HG03060 (cell line): ENCODE data around the gene EPHB2.
"Not testable (repeated sequence)": the region's sequence is repeated elsewhere in the genome, so short reads cannot be mapped to it uniquely, and the experiment has no call there.

Experiments used
- ATAC-seq: cut with Tn5 transposase; IDR thresholded peaks from one replicate; pipeline ENCODE4 v1.9.1; 2021; ENCODE audit warnings: low read depth, moderate number of reproducible peaks; ENCODE audit not compliant: unreplicated experiment

EPHB2 gene

DNA sequence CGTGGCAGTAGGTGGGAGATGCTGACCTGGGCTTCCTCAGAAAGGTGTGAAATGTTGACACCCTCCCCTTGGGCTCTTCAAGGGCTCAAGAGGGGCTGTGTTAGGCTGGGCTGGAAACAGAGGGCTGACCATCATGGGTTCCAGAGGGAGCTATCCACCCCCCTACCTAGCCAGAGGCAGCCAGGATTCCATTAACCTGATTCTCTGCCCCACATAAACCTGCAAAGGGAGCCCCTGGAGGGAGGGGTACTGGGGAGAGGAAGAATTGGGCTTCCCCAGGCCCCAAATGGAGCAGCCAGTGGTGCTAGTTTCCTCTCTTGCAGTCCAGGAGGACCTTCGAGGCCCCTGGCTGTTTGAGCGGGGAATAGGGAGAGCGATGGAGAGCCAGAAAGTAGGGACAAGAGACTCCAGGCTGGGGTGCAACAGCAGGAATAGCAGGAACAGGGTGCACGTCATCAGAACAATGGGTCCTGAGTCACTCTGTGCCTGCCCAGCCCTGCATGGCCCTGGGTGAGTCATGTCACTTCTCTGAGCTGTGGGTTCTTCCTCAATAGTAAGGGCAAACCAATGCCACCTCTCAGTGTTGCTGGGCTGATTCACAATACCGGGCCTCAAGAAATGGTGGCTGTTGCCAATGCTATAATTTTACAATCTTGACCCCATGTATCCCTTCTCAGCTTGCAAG, 121.2 kb downstream of the EPHB2 start:
- ATAC-seq = no peak

DNA sequence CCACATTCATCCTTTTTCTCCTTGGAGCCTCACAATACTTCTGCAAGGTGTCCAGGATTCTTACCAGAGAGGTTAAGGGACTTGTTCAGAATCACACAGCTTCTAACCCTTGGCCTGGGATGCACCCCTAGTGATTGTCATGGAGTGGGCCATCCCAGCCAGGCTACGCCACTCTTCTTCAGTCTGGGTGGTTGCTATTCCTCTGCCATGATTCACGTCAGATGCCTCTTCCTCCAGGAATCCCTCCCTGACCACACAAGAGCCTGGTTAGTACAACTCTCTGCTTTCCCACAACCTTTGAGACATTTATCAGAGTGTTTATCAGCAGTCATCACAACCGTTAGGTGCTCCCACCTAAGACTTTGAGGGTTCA, 121.8 kb downstream of the EPHB2 start:
- no peak for ATAC-seq

DNA sequence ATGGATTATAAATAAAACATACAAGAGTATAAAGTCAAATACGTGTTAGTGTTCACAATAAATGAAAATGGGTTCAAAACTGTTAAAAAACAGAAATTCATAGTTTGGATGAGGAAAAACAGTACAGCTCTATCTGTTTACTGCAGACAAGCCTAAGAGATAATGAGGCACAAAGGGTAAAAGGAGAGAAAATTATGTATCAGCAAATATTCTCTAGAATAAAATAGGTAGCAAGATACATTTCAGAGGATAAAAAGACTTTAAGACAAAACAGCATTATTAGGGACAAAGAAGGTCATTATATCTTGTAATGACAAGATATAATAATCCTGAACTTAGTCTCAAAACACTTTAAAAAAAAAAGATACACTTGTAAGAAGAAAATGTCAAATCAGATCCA, 123.1 kb downstream of the EPHB2 start:
- no peak for ATAC-seq

DNA sequence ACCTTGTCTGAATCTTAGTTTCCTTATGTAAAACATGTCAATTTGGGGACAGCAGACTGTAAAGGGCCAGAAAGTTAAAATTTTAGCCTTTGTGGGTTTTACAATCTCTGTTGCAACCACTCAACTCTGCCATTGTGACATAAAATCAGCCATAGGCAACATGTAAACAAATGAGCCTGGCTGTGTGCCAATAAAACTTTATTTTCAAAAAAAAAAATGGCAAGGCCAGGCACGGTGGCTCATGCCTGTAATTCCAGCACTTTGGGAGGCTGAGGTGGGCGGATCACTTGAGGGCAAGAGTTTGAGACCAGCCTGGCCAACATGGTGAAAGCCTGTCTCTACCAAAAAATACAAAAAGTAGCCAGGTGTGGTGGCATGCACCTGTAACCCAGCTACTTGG, 123.8 kb downstream of the EPHB2 start:
- ATAC-seq = not testable (repeated sequence)

- no peak for ATAC-seq
Measured at GRCh38 chr1:22835636-22836319, 125.1 kb downstream of the EPHB2 start.

DNA sequence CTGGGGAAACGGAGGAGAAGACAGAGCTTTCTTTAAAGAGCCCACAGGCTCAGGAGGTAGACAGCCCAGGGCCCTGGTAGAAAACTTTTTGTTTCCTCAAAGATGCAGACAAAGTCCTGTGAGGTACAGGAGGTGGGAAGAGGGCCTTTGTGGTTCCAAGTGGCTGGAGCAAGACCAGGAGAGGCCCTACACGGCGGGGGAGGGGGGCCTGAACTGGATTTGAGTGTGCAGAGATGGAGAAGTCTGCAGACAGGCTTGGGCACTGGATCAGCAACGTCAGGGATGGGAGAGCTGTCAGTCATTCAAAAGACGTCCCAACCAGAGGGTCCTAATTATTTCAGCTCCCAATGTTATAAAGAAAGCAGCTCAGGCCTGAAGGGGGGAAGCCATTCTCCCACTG, 126.2 kb downstream of the EPHB2 start:
- ATAC-seq = no peak

GRCh38 chr1:22837332-22837731, 126.7 kb downstream of the EPHB2 start:
- ATAC-seq = no peak

- no peak for ATAC-seq
Measured at GRCh38 chr1:22838965-22839364, 128.3 kb downstream of the EPHB2 start.

- no peak for ATAC-seq
Measured at GRCh38 chr1:22839806-22840205, 129.2 kb downstream of the EPHB2 start.

- no peak for ATAC-seq
Measured at GRCh38 chr1:22841142-22841541, 130.5 kb downstream of the EPHB2 start.

DNA sequence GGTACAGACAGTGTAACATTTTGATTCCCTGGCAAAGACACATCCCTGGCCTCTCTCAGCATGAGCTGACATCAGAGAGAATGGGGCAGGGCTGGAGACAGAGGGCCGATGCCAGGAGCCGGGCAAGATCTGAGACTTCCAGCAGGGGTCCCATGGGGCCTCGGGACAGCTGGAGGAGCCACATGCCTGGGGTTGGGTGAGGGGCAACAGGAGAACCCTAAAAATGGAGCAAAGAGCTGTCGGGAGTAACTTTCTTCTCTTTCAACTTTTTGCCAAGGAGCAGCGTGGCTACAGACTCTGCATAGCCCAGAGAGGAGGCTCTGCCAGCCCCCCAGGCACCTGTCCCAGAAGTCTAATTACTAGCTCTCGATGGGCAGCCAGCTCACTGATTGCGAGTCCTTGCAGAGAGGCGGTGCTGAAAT, 131.2 kb downstream of the EPHB2 start:
- ATAC-seq = no peak

DNA sequence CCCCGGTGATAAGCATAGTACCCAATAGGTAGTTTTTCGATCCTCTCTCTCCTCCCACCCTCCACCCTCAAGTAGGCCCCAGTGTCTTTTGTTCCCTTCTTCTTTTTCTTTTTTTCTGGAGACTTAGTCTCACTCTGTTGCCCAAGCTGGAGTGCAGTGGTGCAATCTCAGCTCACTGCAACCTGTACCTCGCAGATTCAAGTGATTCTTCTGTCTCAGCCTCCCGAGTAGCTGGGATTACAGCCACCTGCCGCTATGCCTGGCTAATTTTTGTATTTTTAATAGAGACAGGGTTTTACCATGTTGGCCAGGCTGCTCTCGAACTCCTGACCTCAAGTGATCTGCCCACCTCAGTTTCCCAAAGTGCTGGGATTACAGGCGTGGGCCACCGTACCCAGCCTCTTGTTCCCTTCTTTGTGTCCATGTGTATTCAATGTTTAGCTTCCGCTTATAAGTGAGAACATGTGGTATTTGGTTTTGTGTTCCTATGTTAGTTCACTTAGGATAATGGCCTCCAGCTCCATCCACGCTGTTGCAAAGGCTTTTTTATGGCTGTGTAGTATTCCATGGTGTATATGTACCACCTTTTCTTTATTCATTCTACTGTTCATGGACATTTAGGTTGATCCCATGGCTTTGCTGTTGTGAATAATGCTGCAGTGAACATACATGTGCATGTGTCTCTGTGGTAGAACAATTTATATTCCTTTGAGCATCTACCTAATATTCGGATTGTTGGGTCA, 133.0 kb downstream of the EPHB2 start:
- not testable (repeated sequence) for ATAC-seq

- ATAC-seq = no peak
Measured at GRCh38 chr1:22844621-22845020, 134.0 kb downstream of the EPHB2 start.

DNA sequence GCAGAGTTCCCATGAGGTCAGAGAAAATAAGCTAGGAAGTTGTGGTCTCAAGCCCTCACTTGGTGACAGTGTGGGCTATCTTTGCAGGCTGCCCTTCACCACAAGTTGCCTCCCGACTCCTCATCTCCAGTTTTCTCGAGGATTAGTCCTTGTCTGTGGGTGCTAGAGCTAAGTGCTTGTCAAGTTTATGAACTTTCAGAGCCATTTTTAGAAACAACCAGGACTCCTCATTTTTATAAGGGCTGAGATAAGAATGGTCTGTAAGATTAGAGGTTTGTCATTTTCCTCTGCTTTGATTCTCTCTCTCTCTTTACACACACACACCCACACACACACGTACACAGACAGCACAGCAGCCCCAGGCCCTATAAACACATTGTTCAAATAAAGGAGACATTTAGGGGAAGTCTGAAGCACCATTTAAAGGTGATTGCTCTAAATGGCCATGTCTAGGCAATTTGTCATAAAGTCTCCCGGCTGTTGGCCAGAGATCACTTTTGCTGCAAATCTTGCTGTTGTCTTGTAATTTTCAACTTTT, 134.8 kb downstream of the EPHB2 start:
- ATAC-seq = no peak

DNA sequence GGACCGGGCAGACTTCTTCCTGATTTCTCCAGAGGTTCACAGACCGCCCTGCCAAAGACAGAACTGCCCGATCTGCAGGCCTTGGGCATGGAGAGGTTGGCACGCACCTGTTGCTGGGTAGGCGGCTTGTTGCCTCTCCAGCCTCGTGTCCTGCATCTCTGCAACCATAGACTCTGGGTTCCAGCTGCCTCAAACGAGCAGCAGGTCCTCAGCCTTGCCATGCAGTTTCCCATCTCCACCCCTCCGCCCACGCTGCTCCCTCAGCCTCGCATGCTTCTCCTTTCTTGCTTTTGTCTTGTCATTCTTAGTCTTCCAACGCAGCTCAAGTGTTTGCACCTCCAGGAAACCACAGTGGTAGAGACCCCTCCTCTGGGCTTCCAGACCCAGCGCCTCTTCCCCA, 135.8 kb downstream of the EPHB2 start:
- ATAC-seq = no peak

- ATAC-seq = no peak
Measured at GRCh38 chr1:22847249-22847648, 136.6 kb downstream of the EPHB2 start.

GRCh38 chr1:22847709-22848108, 137.1 kb downstream of the EPHB2 start:
- ATAC-seq = no peak

DNA sequence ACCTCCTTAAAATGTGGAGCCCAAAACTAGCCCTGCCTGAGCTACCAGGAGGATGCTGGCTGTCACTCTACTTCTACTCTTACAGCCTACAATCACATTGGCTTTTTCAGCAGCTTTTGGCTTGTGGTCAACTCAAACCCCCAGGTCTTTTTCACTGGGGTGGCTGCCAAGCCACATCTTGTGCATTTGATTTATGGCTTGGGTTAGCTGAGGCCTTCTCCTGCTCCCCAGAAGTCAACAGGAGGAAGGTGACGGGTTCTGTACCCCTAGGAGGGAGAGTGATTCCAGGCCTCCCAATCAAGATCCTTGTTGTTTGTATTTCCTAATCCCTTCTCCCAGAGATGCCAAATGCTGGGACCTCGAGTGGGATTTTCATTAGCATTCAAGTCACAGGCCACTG, 137.8 kb downstream of the EPHB2 start:
- ATAC-seq = no peak

- no peak for ATAC-seq
Measured at GRCh38 chr1:22849770-22850169, 139.1 kb downstream of the EPHB2 start.

DNA sequence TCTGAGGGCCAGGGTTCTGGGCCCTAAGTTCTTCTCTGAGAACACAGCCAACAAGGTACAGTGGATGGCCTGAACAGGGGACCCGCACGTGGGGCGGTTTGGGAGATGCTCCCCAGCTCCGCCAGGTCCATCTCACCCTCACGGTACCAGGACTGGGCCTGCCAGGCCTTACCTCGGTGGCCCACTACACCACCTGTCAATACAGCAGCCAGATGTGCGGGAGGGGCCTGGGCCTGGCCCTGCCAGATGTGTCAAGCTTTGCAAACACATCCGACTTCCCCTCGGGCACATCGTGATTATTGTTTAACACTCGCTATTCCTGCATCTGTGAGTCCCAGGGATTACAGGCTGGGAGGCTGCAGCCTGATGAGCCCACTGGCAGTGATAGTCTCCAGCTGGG, 139.6 kb downstream of the EPHB2 start:
- ATAC-seq = no peak

DNA sequence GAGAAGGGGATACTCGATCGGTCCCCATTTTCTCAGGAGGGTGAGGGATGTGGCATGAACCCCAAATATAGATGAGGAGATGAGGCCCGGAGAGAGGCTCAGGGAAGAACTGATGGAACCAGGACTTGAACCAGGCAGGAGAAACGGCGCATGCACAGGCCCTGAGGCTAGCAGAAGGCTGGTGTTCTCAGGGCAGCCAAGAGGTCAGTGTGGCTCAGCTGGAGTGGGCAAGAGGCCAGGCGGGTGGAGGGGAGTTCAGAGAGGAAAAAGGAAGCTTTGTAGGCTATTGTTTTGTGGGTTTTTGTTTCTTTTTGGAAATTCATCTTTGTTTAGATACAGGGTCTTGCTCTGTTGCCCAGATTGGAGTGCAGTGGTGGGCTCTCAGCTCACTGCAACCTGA, 140.0 kb downstream of the EPHB2 start:
- ATAC-seq = no peak
